BJ (cell line): ENCODE results near the gene PPA2. TPM values are rescaled to one million over a fixed set of nuclear protein-coding genes. Genes with fewer than 3 reads are reported as not detected.

Experiments
- CTCF ChIA-PET: fragments of 350-600 bp; formaldehyde crosslinking; extraction: SDS; loops from one replicate; lab custom pipeline; 2021; ENCODE audit warnings: antibody characterized with exemption, inconsistent platforms; lab: Yijun Ruan, JAX
- POLR2A ChIA-PET: fragments of 300-600 bp; sonication (Branson Sonifier 250); formaldehyde crosslinking; extraction: SDS; loops from one replicate; lab custom pipeline; 2021; ENCODE audit warnings: antibody characterized with exemption; lab: Charles Lee
- DNase-seq: peaks from one replicate; pipeline ENCODE4 v3.0.0-alpha.2; 2011; ENCODE audit warnings: low read depth
- H3K27me3 ChIP-seq: 2 replicates; pipeline ENCODE4 v1.6.0; 2011; ENCODE audit warnings: low read length; ENCODE audit not compliant: control insufficient read depth, insufficient read depth
- H3K36me3 ChIP-seq: 2 replicates; pipeline ENCODE4 v1.5.1; 2011; ENCODE audit warnings: low read length; ENCODE audit not compliant: control insufficient read depth, insufficient read depth
- H3K4me3 ChIP-seq: 2 replicates; pipeline ENCODE4 v1.5.1; 2011; ENCODE audit warnings: low read depth, mild to moderate bottlenecking, control low read depth, low read length
- CTCF ChIP-seq: IDR thresholded peaks from 2 replicates; pipeline ENCODE4 v1.5.1; 2011; ENCODE audit warnings: low read depth, mild to moderate bottlenecking, control low read depth, inconsistent platforms, low read length, moderate library complexity; ENCODE audit not compliant: insufficient read depth
- polyA plus RNA-seq: library from polyadenylated mRNA; depleted of rRNA; stranded (reverse); fragments of >200 nt; gene quantifications from 2 replicates; pipeline ENCODE4 v1.2.3, GENCODE V29; 2011

Gene PPA2
- polyA plus RNA-seq, 1 experiment, result 51.8 TPM

- no peaks in the 10 kb centered on the region for H3K27me3 ChIP-seq
- CTCF ChIA-PET, result interaction anchor here (0.6 kb wide), 1 partner anchor 94 kb away, joined by 3 read pairs; no protein-coding TSS in a partner anchor
- POLR2A ChIA-PET, result no interaction called here
- DNase-seq, result no peak
- 0 out of 2 replicates have a peak, but pooled peaks cover 2% of the 10 kb centered on the region for H3K36me3 ChIP-seq
- no peak for TF ChIP-seq CTCF
- no peak overlapping the region for H3K4me3 ChIP-seq
Observed at GRCh38 chr4:105430811-105431210, 43.1 kb downstream of the PPA2 start.

- H3K4me3 ChIP-seq, result no peak overlapping the region
- H3K36me3 ChIP-seq, result peaks cover 2% of the 10 kb centered on the region; the same call in 1 of the 2 replicates
- no peak for DNase-seq
- no peaks in the 10 kb centered on the region for H3K27me3 ChIP-seq
- POLR2A ChIA-PET, result no interaction called here
- CTCF ChIA-PET, result no interaction called here
- no peak for TF ChIP-seq CTCF
Observed at GRCh38 chr4:105426187-105426897, 47.5 kb downstream of the PPA2 start.

- POLR2A ChIA-PET, result no interaction called here
- no peaks in the 10 kb centered on the region for H3K27me3 ChIP-seq
- TF ChIP-seq CTCF, result no peak
- peaks cover 2% of the 10 kb centered on the region; the same call in 1 of the 2 replicates for H3K36me3 ChIP-seq
- no peak overlapping the region for H3K4me3 ChIP-seq
- DNase-seq, result no peak
- CTCF ChIA-PET, result no interaction called here
Observed at GRCh38 chr4:105422207-105422920, 51.5 kb downstream of the PPA2 start.

- no peak for TF ChIP-seq CTCF
- Histone ChIP-seq H3K4me3 (no peak overlapping the region), H3K36me3 (peaks cover 4% of the 10 kb centered on the region), H3K27me3 (no peaks in the 10 kb centered on the region)
- POLR2A ChIA-PET, result no interaction called here
- CTCF ChIA-PET, result interaction anchor here (0.6 kb wide), 1 partner anchor 460 kb away, joined by 5 read pairs; no protein-coding TSS in a partner anchor
- no peak for DNase-seq
Observed at GRCh38 chr4:105417624-105418023, 56.2 kb downstream of the PPA2 start.

GRCh38 chr4:105415281-105415744 is 58.5 kb downstream of the PPA2 start:
- Histone ChIP-seq H3K27me3 (no peaks in the 10 kb centered on the region), H3K36me3 (peaks cover 4% of the 10 kb centered on the region), H3K4me3 (no peak overlapping the region)
- DNase-seq, result no peak
- no peak for TF ChIP-seq CTCF
- POLR2A ChIA-PET, result no interaction called here
- CTCF ChIA-PET, result no interaction called here
